OCI-LY3 (cell line): ENCODE measurements around the gene RGMB.

Experiments
- CTCF ChIP-seq: fragments of 200-600, 300-600 bp; sonication (generic); IDR thresholded peaks from 2 replicates; pipeline ENCODE4 v1.5.1; 2014; ENCODE audit warnings: antibody characterized with exemption, low read length, low read depth
- EZH2phosphoT487 ChIP-seq: fragments of 200-600 bp; shearing (Covaris generic); IDR thresholded peaks from 2 replicates; pipeline ENCODE4 v1.6.1; 2018; ENCODE audit warnings: antibody characterized with exemption, mixed run types, low read depth

- TF ChIP-seq EZH2phosphoT487 = no peak
- TF ChIP-seq CTCF = no peak
These were observed 12.9 kb downstream of the RGMB start for GRCh38 chr5:98786191-98786853.
